ENCODE measurements around the gene HTR2C.

- TF ChIP-seq CTCF (IDR thresholded peaks at IDR 0.05), result no peak
- no peak for TF ChIP-seq EZH2 (IDR thresholded peaks at IDR 0.05; ENCODE audit: borderline replicate concordance, insufficient read depth, low read depth, low read length, poor library complexity, severe bottlenecking)
These were observed 573 bp downstream of the HTR2C start for GRCh38 chrX:114584375-114584943.
